Non-pigmented ciliary epithelial cell (primary cell): Measurements from ENCODE around the gene SOX6.

Experiments
- DNase-seq: peaks from one replicate; pipeline ENCODE4 v3.0.0-alpha.2; 2010; ENCODE audit warnings: low read depth

SOX6 gene

DNA sequence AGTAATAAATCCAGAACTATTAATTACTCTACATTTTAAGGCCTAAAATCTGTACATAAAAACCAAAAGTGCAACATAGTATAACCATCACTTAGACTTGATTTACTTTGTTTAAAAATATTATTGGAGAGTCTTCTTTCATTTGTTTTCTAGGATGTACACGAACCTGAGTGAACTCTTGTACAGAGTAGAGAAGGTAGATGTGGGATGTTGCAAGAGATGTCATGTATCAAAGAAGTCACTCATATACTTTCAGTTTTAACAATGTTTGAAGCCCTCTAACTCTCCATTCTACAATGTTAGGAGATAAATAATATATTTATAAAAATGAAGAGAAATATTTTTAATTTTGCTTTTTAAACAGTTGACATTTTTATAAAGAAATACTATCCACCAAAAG lies 38.6 kb downstream of the SOX6 start:
- no peak for DNase-seq

DNA sequence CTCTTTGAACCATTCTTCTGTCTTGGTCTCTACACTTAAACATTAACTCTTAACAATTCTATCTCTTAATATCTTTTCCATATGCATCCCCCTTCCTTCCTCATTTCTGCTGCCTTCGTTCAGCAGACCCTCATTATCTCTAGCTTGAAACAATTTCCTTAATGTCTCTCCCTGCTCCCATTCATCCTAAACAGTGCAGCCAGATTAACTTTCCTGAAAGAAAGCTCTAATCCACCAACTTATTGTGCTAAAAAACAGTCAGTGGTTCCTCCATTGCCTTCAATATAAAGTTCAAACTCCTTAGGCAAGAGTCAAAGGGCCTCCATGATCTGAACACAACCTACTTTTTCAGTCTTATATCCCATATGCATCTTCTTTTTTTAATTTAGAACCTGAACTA lies 42.5 kb downstream of the SOX6 start:
- DNase-seq: no peak

DNA sequence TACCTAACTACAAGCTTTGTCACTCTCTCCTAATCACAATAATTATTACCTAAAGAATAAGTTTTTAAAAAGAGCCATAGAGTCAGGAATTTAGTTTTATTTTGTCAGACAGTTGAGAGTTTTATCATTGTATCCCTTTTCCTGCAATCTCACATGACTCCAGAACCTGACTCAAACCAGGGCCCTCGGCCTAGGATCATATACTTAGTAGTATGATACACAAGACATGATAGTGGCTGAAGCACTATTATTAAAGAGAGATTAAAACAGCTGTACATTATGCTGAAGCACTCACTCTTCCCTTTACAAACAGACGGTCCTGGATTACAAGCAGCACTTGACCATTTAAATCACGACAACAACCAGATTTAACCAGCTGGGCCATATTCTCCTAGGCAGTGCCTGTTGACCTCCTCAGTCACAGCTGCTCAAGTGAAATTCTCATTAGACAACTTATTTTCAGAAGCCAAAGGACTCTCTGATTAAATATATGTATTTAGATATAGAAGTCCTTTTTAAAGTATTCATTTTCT lies 44.0 kb downstream of the SOX6 start:
- DNase-seq: no peak

DNA sequence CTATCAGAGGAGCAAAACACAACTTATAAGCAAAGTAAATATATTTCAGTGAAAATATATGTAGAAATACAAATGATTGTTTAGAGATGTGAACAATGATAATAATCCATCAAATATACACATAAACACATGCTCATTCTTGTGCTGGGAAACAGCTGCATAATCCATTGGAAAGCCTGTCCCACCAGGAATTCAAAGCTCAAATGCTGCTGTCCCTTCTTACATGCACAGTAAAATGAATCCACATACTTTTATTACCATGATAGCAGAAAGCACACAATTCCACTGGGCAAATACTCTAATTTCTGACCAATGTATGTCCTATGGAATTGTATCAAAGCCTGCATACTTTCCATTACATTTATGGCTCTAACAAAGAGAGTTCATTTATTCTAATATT lies 44.5 kb downstream of the SOX6 start:
- DNase-seq: no peak

DNA sequence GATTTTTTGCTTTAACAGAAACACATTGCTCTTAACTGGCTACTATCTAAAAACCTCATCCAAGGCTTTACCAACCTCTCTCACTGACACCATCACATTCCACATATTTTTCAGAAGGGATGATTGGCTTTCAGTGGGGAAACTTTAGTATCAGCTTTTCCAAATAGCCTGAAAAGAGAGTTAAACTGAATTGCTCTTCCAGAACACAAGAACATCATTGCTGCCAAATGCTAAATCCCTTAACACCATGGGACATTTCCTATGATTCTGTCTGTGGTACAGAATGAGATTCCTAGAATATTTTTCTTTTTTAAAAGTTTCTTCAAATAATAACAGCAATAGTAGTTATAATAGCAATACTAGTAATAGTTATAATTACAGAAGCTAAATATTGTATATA lies 45.4 kb downstream of the SOX6 start:
- DNase-seq: no peak

DNA sequence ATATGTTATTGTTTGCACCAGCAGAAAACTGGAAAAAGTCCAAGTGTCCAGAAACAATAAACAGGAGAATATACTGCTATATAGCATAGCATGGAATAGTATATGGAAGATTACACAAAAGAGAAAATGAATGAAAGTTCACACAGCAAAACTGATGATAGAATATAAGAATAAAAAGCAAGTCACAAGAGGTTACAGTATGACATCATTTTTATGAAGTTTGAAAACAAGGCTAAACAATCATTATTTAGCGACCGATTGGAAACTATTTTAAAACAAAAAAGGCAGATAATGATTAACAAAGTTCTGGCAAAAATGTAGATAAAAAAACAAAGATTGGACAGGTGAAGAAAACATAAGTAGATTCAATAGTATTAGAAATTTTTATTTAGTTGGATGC lies 47.1 kb downstream of the SOX6 start:
- DNase-seq: no peak

DNA sequence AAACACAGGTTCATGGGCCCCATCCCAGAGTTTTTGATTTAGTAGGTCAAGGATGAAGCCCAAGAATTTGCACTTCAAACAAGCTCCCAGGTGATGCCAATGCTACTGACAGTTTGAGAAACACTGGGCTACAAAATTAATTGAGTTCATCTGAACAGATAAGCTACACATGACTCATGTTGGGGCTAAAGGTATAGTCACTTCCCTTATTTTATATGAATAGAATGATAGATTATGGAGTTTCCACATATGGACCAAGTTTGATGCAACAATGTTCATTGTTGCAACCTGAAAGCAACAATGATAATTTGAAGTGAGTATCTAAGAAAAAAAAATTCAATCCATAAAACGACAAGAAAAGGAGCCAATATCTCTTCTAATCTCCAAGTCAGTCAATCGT lies 54.9 kb downstream of the SOX6 start:
- no peak for DNase-seq

DNA sequence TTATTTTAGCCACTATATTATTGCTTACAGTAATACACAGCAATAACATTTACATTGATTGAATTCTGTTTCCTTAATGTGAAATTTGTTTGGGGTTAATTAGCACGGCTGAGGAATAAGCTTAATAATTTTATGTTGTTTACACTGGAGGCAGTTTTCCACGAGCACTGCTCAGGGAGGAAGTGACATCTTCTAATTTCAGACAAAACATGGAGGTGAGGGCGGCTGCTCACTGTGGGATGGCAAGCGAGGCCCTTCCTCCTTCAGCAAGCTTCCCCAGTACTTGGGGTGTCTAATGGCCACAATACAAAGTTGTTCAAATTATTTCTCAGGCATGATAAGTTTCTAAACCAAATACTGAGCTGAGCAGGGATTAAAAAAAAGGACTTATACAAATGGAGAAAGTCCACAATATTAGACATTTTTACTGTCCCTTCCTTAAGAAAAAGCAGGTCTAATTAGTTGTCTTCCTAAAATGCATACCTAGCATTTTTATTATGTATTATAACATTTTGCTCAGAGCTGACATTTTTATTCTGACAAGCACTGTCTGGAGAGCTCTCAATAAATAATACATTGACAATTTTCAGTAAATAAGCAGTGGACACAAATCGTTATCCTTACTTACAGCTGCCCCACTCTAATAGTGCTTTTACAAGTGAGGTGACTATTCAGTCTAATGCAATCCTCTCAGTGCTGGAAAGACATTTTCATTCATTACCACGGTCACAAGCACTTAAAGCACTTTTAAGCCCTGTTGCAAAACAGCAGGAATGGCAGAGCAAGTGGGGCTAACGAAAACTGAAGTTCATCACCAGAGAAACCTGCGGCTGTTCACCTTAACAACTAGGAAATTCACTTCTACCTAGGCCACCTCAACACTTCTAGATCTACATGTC lies 56.2 kb downstream of the SOX6 start:
- no peak for DNase-seq

DNA sequence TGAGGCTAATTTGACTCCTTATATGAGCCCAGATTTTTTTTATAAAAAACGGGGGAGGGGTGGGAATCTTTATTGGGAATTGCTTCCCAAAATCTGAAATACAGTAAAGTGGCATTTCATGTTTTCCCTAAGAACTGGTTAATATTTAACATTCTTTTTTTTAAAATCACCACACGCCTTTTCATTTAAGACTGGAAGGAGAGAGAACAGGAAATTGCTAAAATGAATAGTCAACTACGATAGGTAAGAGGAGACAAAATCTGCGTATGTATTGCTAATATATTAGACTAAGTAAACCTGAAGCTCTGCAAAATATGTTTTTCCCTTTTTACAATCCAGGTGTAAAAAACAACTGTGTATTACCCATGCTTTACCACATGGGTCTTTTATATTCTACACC lies 57.0 kb downstream of the SOX6 start:
- DNase-seq: no peak

DNA sequence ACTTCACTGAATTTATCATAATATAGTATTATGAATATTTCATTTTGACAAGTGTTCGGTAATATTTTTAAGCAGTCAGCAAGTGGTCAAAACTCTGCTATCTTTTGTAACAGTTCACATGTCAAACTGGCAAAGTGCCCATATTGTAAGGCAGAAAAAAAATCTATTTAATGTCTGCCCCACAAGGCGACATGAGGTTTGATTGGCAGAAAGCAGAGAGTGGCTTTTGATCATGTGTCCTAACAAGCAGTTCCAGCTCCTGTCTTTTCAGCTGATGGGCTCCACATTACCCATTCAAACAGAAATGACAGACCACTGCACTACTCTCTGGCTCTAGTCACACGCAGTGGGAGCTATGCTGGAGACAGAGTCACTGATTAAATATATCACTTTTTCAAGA lies 59.0 kb downstream of the SOX6 start:
- DNase-seq: no peak

DNA sequence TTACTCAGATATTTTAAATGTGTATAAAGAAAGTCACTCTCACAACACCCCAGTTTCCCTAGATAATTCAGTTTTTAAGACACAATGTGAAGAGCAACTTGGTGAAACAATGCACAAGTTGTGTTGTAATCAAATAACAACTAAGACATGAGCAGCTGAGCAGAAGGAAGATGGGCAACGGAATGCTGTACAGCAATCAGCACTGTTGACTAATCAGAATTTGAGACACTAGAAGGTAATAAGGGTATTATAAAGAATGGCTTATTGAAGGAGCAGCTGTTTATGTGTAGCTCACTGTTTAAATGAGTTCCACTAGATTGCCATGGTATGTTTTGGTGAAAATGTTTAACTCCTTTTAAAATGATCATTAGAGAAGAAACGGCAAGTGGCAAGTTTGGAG lies 60.1 kb downstream of the SOX6 start:
- DNase-seq: no peak

DNA sequence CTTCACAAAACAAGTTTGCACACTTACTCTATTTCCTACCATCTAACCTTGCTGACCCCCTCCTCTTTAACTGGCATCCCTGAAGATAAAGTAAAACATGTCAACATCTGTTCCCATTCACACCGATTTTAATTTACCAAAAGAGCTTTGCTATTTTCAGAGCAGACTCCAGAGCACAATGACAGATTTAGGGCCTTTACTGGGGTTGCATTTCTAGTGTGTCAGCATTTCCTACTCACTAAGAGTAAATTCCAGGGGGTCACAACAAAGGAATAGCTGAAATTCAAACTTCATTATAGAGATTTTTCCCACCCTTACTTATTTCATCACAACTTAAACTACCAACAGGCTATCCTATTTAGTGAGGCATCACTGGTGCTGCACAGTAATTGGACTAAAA lies 60.8 kb downstream of the SOX6 start:
- DNase-seq: no peak

DNA sequence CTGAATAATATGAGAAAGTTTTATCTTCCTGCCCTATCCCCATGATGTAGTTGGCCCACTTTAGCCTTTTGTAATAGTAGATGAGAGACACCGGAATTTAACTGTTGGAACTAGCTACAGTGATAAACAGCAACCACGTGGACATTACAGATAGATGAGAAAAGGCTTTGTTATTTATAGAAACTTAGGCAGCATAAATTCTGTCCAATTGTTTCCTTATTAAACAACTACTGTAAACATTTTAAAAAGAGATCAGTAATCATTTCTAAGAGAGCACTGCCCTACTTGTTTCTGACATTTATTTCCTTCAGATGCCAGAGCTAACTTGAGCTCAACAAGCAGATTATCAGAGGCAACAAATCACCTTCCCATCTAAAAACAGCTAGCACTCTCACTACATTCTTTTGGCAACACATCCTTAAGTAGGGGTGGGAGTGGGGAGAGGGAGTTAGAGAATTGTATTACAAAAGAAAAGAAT lies 63.1 kb downstream of the SOX6 start:
- DNase-seq: no peak

DNA sequence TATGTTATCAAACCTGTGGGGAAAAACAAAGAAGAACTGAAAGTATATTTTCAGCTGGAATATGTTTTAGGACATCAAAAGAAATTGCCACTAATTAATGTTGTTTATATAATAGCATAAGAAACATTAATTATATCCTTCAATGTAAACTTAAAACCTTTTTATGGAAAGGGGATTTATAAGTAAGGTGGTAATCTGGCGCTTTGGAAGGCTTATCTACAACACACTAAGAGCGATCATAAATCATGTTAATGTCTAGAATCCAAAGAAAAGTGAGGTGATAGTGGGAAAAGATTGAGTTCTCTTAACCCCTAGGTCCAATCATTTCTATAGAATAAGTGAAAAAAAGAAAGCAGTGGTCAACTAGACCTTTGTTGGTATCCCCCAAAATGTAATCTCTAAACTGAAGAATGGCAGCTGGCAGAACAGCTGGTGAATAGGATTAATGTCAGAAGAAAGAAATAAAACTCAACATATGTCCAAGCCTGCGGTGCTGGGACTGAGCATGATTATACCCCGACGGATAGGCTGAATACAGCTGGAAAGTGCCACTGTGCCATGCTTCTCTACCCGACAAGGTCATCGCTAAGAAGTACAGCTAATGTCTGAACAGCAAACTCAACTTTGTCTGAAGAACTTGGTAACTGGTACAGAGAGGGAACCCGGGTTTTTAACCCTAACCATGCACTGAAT lies 64.0 kb downstream of the SOX6 start:
- no peak for DNase-seq

DNA sequence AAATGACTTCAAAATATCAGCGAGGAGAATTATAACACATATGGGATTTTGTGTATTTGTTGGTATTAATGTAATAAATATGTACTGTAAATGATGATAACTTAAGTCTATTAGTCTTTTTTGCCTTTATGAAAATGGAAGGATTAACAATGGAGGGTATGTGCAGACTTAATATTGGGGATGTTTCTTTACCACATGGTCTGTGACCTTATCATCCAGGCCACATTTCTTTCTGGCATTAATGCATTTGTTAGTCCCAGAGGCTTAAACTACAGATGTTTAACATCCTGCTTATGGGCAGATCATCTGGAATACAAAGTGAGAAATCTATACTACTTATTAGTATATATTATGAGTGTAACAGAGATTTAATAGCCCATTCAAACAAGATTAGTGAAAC lies 64.6 kb downstream of the SOX6 start:
- no peak for DNase-seq

DNA sequence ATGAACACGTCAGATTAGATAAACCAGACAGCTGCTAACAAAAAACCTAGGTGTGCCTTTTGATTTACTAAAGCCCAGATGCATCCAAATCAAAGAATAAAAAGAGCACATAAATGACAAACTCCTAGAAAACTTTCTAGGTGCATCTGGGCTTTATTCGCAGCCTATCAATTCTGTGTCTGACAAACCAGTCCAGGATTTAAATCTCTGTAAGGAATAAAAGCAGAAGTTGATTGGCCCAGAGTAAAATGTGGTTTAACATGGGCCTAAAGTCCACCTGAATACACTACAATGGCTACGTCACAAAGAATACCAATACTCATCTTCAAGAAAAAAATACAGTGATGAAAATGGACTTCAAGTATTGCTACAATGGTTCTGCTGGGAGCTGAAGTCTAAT lies 66.8 kb downstream of the SOX6 start:
- DNase-seq: no peak

DNA sequence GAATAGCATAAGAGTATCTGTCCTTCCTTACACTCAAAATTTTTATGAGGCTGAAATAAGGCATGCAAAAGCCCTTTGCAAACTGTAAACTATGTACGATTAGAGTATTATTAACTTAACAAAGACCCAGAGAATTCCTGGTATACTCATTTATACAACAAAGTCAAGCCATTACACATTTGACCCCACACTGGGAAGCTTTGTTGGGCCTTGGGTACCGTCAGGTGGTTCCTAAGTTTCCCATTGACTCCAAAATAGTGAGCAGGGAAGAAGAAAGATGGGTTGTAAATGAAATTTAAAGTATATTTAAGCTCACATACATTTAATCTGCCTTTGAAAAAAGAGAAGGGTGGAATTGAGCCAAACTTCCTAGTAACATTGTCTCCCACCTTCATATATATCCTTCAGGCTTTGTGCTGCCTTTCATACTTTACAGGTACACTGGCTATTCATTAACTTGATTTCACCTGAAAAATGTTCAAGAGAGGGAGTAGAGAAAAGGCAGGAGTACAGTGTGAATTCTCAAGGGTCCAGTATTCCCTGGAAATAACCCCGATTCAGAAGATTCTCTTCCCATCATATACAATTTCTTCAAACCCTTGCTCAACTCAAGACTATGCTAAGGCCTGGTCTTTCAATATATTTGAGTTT lies 68.6 kb downstream of the SOX6 start:
- DNase-seq: no peak

DNA sequence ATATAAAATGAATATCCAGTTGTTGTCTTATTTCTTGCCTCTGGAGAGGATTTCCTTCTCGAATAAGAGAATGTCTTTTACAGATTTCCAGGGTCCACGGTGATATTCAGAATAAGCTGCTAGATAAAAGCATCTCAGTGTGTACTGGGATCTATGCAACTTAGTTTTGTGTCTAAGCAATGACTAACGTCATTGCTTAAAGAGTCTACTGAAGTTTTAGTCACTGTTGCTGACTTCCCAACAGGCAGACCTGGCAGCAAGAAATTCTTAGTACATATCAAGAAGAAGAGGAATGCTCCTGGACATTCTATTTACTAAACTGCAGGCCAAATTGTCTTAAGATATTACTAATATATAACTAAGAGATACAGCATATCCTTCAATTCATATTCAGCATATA lies 70.3 kb downstream of the SOX6 start:
- no peak for DNase-seq

DNA sequence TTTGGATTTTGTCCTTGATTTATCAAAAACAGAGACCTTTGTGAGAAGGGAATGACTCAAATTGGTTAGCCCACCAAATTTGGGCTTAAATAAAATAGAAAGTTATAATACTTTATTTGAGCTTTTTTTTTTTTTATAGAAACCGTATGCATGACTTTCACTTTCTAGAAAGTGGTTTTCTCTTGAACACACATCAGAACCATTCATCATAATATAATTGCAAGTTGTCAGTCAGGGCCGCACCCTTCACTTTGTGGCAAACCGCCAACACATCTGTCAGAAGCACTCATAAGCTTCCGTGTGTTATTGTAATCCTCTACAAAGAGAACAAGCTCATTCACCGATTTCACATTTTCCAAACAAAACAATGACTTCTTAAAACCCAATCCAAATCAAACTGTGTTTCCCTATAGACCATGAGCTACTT lies 76.1 kb downstream of the SOX6 start:
- no peak for DNase-seq

DNA sequence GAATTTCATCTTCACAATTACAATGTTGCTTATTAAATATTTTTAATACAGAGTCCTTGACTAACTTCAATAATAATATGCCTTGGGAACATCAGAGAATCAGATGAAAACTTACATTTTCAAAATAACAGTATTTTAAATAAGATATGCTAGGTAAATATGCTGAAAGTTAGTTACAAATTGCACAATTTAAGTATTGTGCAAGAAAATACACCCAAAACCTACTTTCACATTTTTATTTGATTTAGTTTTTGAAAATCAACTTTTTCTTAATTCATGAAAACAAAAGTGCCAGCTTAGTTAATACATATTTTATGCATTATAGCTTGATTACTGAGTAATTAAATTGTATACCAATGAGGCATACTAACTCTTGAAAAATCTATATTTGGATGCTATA lies 76.8 kb downstream of the SOX6 start:
- DNase-seq: no peak

DNA sequence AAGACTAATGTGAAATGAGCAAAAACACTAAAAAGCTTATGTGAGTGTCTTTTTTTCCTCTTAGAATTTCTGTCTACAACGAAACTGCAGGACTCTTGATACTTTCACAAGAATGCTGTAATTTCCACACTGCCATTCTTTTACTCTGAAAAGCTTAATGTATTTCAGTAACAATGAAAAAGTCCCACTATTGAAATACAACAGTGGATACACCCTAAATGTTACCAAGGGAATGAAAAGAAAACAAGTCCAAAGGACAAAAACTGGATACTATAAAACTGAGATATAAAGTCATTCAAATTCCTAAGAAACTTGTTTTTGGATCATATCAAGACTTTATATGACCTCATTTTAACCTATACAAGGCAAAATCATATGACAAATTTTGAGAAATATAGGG lies 77.4 kb downstream of the SOX6 start:
- DNase-seq: no peak

DNA sequence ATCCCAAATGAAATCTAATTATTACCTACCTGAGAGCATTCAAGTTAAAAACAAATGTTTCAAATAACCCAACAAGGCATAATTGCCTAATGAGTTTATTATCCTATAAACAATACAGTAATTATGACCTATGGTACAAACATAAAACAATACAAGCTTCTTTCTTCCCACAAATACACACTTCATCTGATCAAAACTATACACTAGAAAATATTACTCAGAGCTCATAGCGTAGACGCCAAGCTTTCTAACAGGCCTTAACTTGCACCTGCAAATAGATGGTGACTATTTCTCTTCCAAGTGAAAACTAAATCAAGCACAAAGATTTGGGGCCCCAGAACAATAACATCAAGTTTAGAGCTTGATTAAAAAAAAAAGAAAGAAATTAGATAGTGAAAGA lies 78.1 kb downstream of the SOX6 start:
- DNase-seq: no peak

DNA sequence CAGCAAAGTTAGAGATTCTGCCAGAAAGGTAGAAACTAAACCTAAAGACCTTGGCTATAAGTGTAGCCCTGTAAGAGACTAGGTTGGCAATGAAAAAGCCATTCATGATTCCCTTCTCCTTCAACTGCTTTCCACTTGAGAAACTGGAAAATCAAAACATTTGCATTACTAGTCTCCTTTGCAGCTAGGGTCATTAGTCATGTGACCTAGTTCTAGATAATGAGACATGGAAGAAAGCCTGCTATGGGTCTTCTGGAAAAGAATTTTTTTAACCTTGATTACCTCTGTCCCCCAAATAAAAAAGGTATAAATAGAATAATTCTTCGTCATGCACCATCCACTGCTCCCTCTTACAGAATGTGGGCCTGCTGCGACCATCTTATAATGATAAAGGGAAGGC lies 80.1 kb downstream of the SOX6 start:
- DNase-seq: no peak
